ENCODE data around the gene KAZN. TPM values are rescaled to one million over a fixed set of nuclear protein-coding genes. Genes with fewer than 3 reads are reported as not detected.

The KAZN gene
- total and polyA plus RNA-seq, 10 donors = 20.0 to 245 (median 144) TPM

DNA sequence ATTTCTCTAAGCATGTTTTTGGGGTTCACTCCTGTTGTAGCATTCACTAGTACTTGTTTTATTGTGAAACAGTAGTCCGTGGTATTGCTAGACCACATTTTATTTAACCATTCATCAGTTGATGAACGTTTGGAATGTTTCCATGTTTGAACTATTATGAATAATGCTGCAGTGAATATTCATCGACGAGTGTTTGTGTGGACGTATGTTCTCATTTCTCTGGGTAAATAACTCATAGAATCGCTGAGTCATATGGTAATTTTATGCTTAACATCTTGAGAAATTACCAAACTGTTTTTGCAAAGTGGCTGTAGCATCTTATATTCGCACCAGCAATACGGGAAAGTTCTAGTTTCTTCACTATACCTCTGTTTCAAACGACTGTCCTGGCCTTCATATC is 28.0 kb upstream of the KAZN start:
- Histone ChIP-seq H3K4me3 (no peak overlapping the region), H3K4me1 (no peaks in the 10 kb centered on the region), H3K36me3 (no peaks in the 10 kb centered on the region), H3K9me3 (peaks cover 0 to 20% (median 9%) of the 10 kb centered on the region in 8 donors), H3K27ac (no peak overlapping the region), H3K27me3 (replicated peaks in 1 of 7) (peaks cover 0 to 12% (median 0%) of the 10 kb centered on the region in 7 donors)
- intact Hi-C loops (cut with DNase I; ENCODE audit: low total_unique reads) = no loop called here
- 69 to 77% (median 74%) methylated on average over 9 of the region's 9 CpGs for WGBS, 5 donors
- TF ChIP-seq CTCF (IDR thresholded peaks at IDR 0.05 in 8 of 11, conservative IDR thresholded peaks at IDR 0.05 in 3 of 11) (no peak), POLR2A (IDR thresholded peaks at IDR 0.05) (no peak), POLR2AphosphoS5 (IDR thresholded peaks at IDR 0.05) (no peak)
- DNase-seq = no peak

DNA sequence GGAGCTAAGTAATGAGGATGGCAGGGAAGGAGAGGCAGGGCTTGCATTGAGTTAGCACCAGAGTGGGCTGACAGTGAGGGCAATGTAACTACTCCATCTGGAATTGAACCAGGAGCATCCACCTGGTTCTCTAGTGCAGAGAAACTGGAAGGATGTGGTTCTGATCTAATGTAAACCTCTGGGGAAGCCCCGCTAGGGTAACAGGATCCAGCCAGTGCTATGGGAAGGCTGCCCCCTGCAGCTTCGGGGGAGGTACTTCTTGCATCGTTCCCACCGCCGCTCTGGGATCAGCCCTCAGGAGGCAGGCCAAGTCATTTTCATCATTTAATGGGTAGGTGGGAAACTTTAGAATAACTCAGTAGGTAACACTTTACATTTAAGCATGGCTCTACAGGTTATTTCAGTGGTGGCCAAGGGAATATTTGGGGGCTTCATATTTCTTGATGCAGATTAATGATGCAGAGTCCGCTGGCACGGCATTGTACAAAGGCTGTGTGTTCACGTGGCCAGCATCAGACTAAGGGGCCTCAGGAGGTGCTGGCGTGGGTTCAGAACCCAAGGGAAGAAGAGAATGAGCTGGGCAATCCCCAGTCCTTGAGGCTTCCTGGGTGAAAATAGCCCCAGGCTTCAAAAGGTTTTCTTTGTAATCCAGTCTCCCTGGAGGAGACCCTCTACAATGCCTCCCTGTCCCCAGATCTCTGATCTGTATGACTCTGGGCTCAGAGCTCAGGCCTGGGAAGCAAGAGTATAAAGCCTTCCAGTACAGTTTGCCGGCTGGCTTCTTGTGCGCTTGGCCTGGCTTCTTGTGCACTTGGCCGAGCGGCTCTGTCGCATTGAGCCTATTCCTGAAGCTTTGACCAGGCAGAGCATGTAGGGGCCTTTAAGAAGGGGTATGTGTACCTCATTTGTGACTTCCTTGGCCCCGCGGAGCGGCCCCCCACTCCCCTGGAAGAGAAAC is 26.4 kb upstream of the KAZN start:
- Histone ChIP-seq H3K27ac (no peak overlapping the region), H3K27me3 (replicated peaks in 1 of 7) (peaks cover 0 to 12% (median 0%) of the 10 kb centered on the region in 7 donors), H3K4me3 (no peak overlapping the region), H3K9me3 (peaks cover 0 to 12% (median 2%) of the 10 kb centered on the region in 8 donors), H3K4me1 (no peaks in the 10 kb centered on the region), H3K36me3 (no peaks in the 10 kb centered on the region)
- TF ChIP-seq POLR2A (IDR thresholded peaks at IDR 0.05) = no peak
- no peak for TF ChIP-seq CTCF (IDR thresholded peaks at IDR 0.05 in 8 of 11, conservative IDR thresholded peaks at IDR 0.05 in 3 of 11)
- no peak for TF ChIP-seq POLR2AphosphoS5 (IDR thresholded peaks at IDR 0.05)
- intact Hi-C loops (cut with DNase I; ENCODE audit: low total_unique reads) = no loop called here
- 81 to 88% (median 85%) methylated on average over 17 of the region's 17 CpGs for WGBS, 5 donors
- DNase-seq = no peak

DNA sequence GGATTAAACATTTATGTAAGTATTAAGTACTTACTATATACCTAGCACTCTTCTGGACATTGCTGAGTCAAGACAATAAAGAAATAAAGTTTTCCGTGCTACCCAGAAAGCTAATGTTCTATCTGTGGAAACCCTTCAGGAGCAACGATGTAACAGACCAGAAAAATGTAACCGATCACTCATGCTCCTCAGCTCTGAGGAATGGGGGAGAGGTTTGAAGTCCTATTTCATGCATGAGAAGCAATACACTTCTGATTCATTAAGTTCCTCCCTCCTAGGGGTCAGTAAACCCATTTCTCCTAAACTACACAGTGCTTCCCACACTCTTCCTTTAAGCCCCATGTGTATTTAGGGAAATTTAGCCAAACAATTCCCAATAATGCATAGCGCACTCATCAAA is 25.6 kb upstream of the KAZN start:
- Histone ChIP-seq H3K4me3 (no peak overlapping the region), H3K36me3 (no peaks in the 10 kb centered on the region), H3K27ac (no peak overlapping the region), H3K27me3 (replicated peaks in 1 of 7) (peaks cover 0 to 12% (median 0%) of the 10 kb centered on the region in 7 donors), H3K4me1 (no peaks in the 10 kb centered on the region), H3K9me3 (peaks cover 0 to 9% (median under 1%) of the 10 kb centered on the region in 8 donors)
- DNase-seq = no peak
- TF ChIP-seq CTCF (IDR thresholded peaks at IDR 0.05 in 8 of 11, conservative IDR thresholded peaks at IDR 0.05 in 3 of 11) = no peak
- TF ChIP-seq POLR2AphosphoS5 (IDR thresholded peaks at IDR 0.05) = no peak
- no peak for TF ChIP-seq POLR2A (IDR thresholded peaks at IDR 0.05)
- intact Hi-C loops (cut with DNase I; ENCODE audit: low total_unique reads) = no loop called here
- WGBS, 5 donors = 83 to 92% (median 89%) methylated on average over 4 of the region's 4 CpGs

GRCh38 chr1:14576155-14576554 is 22.3 kb upstream of the KAZN start:
- intact Hi-C loops (cut with DNase I; ENCODE audit: low total_unique reads) = no loop called here
- H3K36me3 ChIP-seq = no peaks in the 10 kb centered on the region
- no peak for DNase-seq
- no peaks in the 10 kb centered on the region for H3K4me1 ChIP-seq
- peaks cover 0 to 12% (median 0%) of the 10 kb centered on the region in 7 donors for H3K27me3 ChIP-seq (replicated peaks in 1 of 7)
- 89 to 95% (median 92%) methylated on average over 2 of the region's 2 CpGs for WGBS, 5 donors
- TF ChIP-seq POLR2A (IDR thresholded peaks at IDR 0.05) (no peak), CTCF (IDR thresholded peaks at IDR 0.05 in 8 of 11, conservative IDR thresholded peaks at IDR 0.05 in 3 of 11) (no peak)
- no peak overlapping the region for H3K4me3 ChIP-seq
- H3K27ac ChIP-seq = no peak overlapping the region
- peaks cover 0 to 9% (median 0%) of the 10 kb centered on the region in 8 donors for H3K9me3 ChIP-seq
